Measurements from ENCODE around the gene NANOS3.
A peak's percentile ranks its signal among the peaks of the same experiment; 100 is the strongest.

NANOS3 gene

GRCh38 chr19:13864667-13865570 is 12.0 kb upstream of the NANOS3 start:
- DNase-seq, result no peak

- DNase-seq, result no peak
Observed at GRCh38 chr19:13865571-13866462, 11.1 kb upstream of the NANOS3 start.

- no peak for DNase-seq
Observed at GRCh38 chr19:13866463-13867046, 10.4 kb upstream of the NANOS3 start.

GRCh38 chr19:13868663-13869062 is 8.3 kb upstream of the NANOS3 start:
- no peak for DNase-seq

GRCh38 chr19:13869281-13869680 is 7.7 kb upstream of the NANOS3 start:
- DNase-seq, result no peak

- no peak for DNase-seq
Observed at GRCh38 chr19:13870873-13871272, 6.1 kb upstream of the NANOS3 start.

GRCh38 chr19:13872339-13872694 is 4.6 kb upstream of the NANOS3 start:
- no peak for DNase-seq

- DNase-seq, result peak; percentile 89
Observed at GRCh38 chr19:13872695-13873389, 4.1 kb upstream of the NANOS3 start.

- DNase-seq, result no peak
Observed at GRCh38 chr19:13873834-13874515, 3.0 kb upstream of the NANOS3 start.

GRCh38 chr19:13875824-13876223 is 1.1 kb upstream of the NANOS3 start:
- DNase-seq, result no peak

GRCh38 chr19:13877303-13877702 is 369 bp downstream of the NANOS3 start:
- no peak for DNase-seq

GRCh38 chr19:13880059-13881043 is 3.4 kb downstream of the NANOS3 start:
- DNase-seq, result peak; percentile 100

- no peak for DNase-seq
Observed at GRCh38 chr19:13881251-13881691, 4.3 kb downstream of the NANOS3 start.

GRCh38 chr19:13881692-13882418 is 4.9 kb downstream of the NANOS3 start:
- peak; percentile 77 for DNase-seq

GRCh38 chr19:13882419-13882795 is 5.5 kb downstream of the NANOS3 start:
- DNase-seq, result no peak

- DNase-seq, result no peak
Observed at GRCh38 chr19:13882836-13883235, 5.9 kb downstream of the NANOS3 start.

- DNase-seq, result no peak
Observed at GRCh38 chr19:13883516-13884064, 6.7 kb downstream of the NANOS3 start.

GRCh38 chr19:13884726-13885591 is 8.0 kb downstream of the NANOS3 start:
- peak; percentile 71 for DNase-seq

- DNase-seq, result no peak
Observed at GRCh38 chr19:13885826-13886365, 9.0 kb downstream of the NANOS3 start.
